SK-N-SH (cell line): Measurements from ENCODE around the gene DENND1A.

Source experiments
- CHD2 ChIP-seq: fragments of 150-350 bp; IDR thresholded peaks from 2 replicates; pipeline ENCODE4 v1.6.1; 2018; ENCODE audit warnings: low read length; ENCODE audit not compliant: partially characterized antibody
- CTCF ChIP-seq: fragments of 200-600 bp; sonication (generic); IDR thresholded peaks from 2 replicates; pipeline ENCODE4 v1.6.1; 2017; ENCODE audit warnings: antibody characterized with exemption, mild to moderate bottlenecking, moderate library complexity
- EZH2phosphoT487 ChIP-seq: fragments of 200-600 bp; sonication (generic); IDR thresholded peaks from 2 replicates; pipeline ENCODE4 v1.6.1; 2017; ENCODE audit warnings: low read depth, mixed run types, mild to moderate bottlenecking, antibody characterized with exemption, moderate library complexity, borderline replicate concordance
- MAX ChIP-seq: IDR thresholded peaks from 2 replicates; pipeline ENCODE4 v1.4.0; 2012; ENCODE audit warnings: low read depth
- POLR2AphosphoS5 ChIP-seq: IDR thresholded peaks from 2 replicates; pipeline ENCODE4 v1.6.1; 2012; ENCODE audit warnings: low read depth, low read length
- REST ChIP-seq: IDR thresholded peaks from 2 replicates; pipeline ENCODE4 v1.6.1; 2012; ENCODE audit warnings: mild to moderate bottlenecking, low read depth, low read length, moderate library complexity
- SMC3 ChIP-seq: IDR thresholded peaks from 2 replicates; pipeline ENCODE4 v1.6.1; 2012; ENCODE audit warnings: low read depth, low read length, improper control_type of control experiment
- TAF1 ChIP-seq: IDR thresholded peaks from 2 replicates; pipeline ENCODE4 v1.6.1; 2012; ENCODE audit warnings: low read depth, mild to moderate bottlenecking, low read length, moderate library complexity, borderline replicate concordance
- YY1 ChIP-seq: IDR thresholded peaks from 2 replicates; pipeline ENCODE4 v1.4.0; 2012; ENCODE audit warnings: low read depth, mild to moderate bottlenecking

GRCh38 chr9:123395276-123395688 lies 534.6 kb downstream of the DENND1A start:
- TF ChIP-seq CTCF: no peak
- no peak for TF ChIP-seq MAX
- no peak for TF ChIP-seq REST
- no peak for TF ChIP-seq CHD2
- no peak for TF ChIP-seq TAF1
- no peak for TF ChIP-seq EZH2phosphoT487
- no peak for TF ChIP-seq YY1
- TF ChIP-seq POLR2AphosphoS5: no peak
- no peak for TF ChIP-seq SMC3
